Measurements from ENCODE around the gene GAS2.

DNA sequence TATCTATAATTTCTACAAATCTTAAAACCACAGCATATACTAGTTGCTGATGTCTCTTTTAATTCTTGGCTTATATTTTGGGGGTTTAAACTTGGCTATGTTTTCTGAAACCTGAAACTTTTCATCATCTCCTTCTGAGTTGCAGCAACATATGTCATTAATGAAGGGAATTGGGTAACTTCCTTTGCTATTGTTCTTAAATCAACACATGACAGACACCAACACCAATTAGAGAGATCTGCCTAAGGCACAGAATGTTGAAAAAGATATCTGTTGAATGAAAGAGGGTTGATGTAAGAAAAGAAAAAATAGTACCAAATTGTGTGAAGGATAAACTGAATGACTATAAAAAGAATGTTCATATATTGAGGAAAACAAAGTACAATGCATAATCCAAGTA lies 10.3 kb upstream of the GAS2 start:
- TF ChIP-seq CTCF (IDR thresholded peaks at IDR 0.05) = no peak
- no peak for TF ChIP-seq POLR2A (IDR thresholded peaks at IDR 0.05)
- no peak for TF ChIP-seq POLR2AphosphoS5 (IDR thresholded peaks at IDR 0.05)

All from prostate gland (tissue), 2 donors.